Measurements from ENCODE around the gene MIXL1.

DNA sequence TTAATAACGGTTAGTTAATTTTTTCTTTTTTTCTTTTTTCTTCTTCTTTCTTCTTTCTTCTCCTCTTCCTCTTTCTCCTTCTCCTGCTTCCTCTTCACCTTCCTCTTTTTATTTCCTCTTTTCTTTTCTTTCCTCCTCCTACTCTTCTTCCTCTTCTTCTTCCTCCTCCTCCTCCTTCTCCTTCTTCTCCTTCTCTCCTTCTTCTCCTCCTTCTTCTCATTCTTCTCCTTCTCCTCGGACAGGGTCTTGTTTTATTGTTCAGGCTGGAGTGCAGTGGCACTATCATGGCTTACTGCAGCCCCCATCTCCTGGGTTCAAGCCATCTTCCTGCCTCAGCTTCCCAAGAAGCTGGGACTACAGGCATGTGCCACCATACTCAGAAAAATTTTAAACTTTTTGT is 23.5 kb upstream of the MIXL1 start:
- TF ChIP-seq EZH2 (IDR thresholded peaks at IDR 0.05; ENCODE audit: insufficient read depth, poor library complexity, severe bottlenecking) (no peak), EZH2phosphoT487 (IDR thresholded peaks at IDR 0.05; ENCODE audit: insufficient read depth, low read depth) (no peak)
